NCI-H510A treated with DMSO at 0.1 percent for 48 hours (cell line): ENCODE results near the gene UMODL1.
"Not testable (repeated sequence)": the region's sequence is repeated elsewhere in the genome, so short reads cannot be mapped to it uniquely, and the experiment has no call there.

Source experiments
- DNase-seq: peaks from one replicate; lab custom pipeline; 2025; lab: John Stamatoyannopoulos, UW

The UMODL1 gene

DNA sequence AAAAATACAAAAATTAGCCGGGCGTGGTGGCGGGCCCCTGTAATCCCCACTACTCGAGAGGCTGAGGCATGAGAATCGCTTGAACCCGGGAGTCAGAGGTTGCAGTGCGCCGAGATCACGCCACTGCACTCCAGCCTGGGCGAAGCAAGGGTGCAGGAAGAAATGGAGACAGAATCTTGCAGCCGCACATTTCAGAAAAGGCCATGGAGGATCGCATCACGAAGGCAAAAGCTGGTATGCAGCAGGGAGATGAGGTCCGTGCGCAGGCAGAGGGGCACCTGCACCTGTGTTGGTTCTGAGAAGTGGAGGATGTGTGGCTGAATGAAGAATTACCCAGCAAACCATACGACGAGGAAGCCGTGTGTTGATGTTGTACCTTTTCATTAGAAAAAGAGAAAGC lies 94.8 kb downstream of the UMODL1 start:
- no peak for DNase-seq

DNA sequence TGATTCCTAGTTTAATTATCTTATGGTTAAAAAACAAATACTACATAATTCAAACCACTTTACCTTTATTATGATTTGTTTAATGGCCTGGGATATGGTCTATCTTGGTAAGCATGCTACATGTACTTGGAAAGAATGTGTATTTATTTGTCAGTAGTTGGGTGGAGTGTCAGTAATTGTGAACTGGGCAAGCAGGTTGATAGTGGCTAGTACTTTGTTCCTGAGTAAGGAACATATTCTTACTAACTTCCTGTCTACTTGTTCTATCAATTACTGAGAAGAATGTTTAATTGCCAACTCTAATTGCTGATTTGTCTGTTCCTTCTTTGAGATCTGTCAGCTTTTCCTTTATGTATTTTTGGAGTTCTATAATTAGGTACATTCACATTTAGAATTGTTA lies 98.6 kb downstream of the UMODL1 start:
- no peak for DNase-seq

DNA sequence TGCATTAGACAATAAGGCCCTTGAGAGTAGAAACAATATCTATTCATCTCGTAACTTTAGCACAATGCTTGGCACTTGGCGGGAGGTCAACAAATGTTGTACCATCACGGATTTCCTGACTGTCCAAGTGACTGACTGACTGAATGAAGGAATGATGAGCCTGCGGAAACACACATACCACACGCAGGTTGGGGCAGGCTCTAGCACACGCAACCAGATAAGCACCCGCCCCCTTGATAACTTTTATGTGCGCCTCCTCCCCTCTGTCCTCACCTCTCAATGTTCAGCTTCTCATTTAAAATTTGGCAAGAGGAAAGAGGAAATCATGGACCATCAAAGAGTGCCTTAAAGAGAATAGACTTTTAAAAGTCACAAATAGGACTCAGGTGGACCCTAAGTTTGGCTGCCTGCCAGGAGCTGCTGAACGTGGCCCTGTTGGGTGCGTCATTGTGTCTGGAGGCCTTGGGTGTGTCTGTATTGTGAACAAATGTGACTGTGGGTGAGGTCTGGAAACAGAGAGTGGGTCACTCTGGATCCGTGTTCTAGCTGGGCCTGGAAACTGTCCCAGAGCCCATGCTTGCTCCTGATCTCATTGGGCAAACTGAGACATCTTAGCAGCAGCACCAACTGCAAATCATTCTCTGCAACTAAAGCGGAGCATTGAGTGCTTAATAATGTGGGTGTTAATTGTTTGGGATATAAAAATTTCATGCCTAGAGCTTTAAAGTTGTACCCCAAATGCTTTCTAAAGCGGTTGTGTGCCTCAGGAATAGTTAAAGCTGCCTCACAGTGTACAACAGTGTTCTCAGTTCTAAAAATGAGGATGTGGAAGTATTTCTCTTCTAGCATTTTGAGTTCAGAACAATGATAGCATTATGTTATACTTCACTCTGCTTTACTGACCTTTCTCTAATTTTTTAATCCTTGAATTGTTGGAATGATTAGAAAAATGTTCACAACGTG lies 100.3 kb downstream of the UMODL1 start:
- no peak for DNase-seq

DNA sequence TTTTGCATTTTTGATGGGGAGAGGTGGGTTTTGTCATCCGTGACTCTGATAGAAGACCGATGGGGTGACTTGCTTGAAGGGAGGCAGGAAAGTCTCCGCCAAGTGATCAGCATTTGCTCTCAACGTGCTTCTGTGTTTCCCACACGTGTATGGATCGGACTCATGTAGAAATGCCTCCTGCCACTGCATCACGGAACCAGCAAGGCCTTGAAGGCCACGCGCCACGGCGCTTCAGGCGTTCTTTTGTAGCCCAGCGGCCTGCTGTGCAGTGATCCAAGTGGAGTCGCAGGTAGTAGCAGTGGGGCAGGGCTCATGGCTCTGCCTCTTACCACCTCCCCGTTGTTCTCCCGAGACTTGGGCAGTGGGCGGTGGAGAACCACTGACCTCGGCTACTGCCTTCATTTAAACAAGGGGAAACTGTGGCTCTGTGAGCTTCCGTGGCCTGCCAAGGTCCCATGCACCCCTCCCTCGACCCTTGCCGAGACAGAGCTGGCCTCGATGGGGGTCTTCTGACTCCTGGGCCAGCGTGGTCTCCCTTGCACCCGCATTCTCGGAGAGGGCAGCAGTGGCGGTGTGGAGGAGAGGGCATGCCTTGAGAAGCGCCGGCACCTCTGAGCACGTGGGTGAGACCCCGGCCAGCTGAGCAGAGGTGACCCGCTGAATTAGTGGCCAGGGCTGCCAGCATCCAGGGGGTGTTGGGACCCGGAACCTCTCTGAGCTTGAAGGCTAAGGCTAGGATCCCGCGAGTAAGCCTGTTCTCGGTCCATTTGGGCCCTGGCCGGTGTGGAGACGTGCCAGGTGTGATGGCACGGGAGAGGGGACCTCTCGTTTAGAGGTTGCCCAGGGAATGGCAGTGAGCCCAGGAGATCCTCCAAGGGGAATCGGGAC lies 101.7 kb downstream of the UMODL1 start:
- no peak for DNase-seq

DNA sequence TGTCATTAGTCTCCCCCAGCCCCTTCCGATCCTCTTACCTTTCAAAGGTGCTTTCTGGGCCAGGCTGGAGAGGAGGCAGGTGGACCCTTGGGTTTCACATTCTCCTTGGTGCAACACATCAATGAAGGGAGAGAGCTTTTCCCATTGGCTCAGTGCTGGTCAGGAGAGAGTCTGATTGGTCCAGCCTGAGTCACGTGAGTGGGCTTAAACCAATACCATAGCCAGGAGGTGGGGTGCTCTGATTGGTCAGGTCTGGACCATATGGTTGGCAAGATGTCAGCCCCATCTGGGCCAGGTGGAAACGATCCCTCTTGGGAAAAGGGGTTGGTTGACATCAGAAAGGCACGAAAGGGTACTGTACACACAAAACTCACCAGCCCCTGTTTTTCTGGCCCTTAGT lies 103.1 kb downstream of the UMODL1 start:
- no peak for DNase-seq

DNA sequence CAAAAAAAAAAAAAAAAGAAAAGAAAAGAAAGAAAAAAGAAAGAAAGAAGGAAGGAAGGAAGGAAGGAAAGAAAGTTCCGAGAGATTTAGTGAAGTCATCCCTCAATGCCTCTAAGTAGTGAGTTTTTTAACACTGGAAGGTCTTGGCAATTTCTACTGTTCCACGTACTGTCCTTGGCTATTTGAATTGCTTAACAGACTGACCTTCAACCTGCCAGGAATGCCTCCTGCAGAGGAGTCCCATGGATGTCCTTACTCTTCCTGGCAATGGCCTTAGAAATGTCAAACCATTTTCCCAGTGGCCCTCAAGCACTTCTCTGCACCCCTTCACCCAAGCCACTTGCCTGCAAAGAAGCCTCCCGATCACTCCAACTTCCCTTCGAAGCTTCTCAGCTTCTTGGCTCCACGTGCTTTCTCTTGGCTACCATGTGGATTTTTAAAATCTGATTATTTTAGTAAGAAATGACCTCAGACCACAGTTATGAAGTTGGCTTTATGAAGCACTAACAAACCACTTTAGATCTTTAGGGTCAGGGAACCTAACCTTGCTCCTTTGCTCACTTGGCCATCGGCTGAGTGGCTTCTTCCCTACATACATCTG lies 104.1 kb downstream of the UMODL1 start:
- DNase-seq = no peak

DNA sequence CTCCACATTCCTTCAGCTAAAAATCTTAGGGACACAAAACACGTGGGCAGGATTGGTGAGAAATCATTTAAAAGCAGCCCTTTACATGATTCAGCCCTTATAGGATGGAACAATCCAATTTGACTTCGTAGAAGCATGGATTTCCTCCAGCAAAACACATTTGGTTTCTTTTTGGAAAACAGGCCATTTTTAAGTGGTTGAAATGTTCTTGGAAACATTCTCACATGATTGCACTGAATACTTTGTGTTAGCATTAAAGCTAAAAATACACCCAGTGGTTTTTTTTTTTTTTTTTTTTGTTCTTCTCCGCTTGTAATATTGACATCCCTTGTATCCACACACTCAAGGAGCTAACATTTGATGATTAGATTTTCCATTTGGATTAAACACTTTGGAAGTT lies 105.7 kb downstream of the UMODL1 start:
- DNase-seq = no peak

DNA sequence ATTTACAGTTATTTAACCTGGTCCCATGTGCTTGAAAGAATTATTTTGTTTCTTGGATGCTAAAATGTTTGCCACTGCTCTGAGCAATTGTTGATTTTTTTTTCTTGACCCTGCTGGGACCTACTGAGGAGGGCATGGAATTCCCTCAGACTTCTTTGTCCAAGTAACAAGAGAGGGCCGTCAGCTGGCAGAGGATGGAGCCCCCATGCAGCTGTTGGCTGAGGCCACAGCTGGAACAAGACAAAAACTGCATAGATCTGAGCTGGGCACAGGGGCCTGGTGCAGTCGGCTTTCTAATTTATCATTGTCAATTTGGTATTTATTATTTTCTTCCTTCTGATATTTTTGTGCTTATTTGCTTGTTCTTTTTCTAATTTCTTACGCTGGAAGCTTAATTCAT lies 108.2 kb downstream of the UMODL1 start:
- DNase-seq = no peak

DNA sequence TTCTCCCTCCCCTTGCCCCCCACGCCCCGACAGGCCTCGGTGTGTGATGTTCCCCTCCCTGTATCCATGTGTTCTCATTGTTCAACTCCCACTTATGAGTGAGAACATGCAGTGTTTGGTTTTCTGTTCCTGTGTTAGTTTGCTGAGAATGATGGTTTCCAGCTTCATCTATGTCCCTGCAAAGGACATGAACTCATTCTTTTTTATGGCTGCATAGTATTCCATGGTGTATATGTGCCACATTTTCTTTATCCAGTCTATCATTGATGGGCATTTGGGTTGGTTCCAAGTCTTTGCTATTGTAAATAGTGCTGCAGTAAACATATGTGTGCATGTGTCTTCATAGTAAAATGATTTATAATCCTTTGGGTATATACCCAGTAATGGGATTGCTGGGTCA lies 108.9 kb downstream of the UMODL1 start:
- DNase-seq = not testable (repeated sequence)

DNA sequence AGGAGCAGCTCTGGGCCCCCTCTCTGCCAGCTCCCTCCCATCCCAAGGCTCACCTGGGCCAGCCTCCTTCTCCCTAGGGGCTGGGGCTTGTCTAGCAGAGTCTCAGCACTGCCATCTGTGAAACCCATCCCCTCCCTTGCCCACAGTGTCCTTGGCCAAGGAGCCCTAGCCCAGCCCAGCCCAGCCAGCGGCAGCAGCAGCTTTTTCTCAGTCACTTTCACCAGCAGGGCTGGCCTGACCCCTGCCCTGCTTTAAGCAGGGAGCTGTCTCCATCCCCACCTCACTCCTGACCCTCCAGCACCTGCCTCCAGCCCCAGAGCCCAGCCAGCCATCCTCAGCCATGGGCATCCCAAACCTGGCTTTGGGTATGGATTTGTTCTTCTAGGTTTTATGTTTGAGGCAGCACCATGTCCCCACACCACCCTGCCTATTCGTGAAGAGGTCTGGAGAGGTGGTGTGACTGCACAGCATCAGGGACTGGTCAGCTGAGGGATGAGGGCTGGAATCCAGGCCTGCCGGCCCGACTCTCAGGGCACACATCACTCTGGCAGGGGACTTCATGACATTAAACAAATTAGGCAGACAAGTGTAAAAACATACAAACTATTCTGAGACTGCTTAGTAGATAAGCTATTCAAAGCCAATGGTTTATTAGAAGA lies 111.7 kb downstream of the UMODL1 start:
- DNase-seq = no peak

DNA sequence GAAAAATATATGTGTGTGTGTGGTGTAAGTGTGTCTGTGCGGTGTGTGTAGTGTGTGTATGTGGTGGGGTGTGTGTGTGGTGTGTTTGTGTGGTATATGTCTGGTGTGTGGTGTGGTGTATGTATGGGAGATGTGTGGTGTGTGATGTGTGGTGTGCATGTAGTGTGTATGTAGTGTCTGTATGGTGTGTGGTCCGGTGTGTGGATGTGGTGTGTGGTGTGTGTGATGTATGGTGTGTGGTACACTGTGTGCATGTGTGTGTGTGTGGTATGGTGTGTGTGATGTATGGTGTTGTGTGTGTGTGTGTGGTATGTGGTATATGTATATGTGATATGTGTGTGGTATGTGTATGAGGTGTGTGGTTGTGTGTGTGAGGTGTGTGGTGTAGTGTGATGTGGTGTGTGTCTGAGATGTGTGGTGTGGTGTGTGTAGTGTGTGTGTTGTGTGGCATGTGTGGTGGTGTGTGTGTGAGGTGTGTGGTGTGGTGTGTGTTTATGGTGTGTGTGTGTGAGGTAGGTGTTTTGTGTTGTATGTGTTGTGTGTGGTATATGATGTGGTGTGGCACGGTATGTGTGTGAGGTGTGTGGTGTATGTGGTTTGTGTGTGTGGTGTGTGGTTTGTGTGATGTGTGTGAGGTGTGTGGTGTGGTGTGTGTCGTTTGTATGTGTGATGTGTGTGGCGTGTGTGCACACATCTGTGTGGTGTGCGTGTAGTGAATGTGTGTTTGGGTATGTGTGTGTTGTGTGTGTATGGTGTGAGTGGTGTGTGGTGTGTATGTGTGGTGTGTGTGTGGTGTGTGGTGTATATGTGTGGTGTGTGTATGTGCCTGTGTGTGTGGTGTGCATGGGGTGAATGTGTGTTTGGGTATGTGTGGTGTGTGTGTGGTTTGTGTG lies 112.5 kb downstream of the UMODL1 start:
- no peak for DNase-seq

DNA sequence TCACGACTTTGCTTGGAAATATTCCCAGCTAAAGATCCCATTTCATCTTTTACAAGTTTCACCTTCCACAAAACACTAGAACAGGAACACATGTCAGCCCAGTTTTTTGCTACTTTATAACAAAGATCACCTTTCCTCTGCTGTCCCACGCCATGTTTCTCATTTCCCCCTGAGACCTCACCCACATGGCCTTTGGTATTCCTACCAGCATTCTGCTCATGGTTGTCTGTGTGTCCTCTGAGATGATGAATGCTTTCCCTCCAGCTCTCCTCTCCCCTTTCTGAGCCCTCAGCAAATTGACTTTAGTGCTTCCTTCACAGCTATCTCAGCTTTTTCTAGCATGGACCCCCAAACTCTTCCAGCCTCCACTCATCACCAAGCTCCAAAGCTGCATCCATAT lies 115.5 kb downstream of the UMODL1 start:
- DNase-seq = no peak

DNA sequence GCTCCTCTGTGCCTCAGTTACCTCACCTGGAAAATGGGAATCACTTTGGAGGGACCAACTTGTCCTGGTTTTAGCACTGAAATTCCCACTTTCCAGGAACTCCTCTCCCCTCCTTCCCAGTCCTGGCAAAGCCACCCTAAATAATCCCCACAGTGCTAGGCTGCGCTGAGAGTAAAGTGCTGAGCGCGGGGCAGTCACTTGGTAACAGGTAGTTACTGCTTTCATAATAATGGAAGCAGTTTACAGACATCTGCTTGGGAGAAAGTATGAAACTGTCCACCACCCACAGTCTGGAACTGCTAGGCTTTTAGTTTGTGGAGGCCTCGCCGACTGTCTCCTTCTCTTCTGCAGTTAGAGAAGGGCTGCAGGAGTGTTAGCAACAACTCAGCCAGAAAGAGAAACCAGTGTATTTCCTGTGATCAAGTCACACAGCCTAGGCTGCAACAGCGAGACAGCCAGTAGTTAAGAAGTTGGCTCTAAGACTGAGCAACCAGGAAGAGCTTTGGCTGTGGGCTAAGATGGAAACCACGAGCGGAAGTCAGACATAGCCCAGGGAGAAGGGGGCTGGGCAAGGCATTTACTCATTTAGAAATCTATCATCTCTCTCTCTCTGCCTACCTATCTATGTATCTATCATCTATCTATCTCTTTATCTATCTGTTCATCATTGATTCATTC lies 117.0 kb downstream of the UMODL1 start:
- no peak for DNase-seq

DNA sequence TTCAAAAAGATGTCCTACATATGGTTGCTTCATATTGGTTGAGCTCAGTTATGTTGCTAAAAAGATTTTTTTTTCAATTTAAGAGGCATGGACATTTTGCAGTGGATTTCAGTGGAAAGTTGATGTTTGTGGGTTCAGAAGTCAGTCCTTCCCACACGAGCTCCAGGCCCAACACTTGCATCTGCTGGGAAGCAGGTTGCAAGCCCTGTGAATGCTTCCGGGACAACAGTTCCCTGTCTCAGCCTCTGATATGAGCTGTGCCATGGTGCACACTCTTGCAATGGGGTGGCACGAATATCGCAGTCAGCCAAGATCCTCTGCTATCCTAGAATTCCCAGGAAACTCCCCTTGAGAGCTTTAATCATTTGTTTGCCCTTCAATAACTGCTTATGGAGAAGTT lies 117.5 kb downstream of the UMODL1 start:
- no peak for DNase-seq

DNA sequence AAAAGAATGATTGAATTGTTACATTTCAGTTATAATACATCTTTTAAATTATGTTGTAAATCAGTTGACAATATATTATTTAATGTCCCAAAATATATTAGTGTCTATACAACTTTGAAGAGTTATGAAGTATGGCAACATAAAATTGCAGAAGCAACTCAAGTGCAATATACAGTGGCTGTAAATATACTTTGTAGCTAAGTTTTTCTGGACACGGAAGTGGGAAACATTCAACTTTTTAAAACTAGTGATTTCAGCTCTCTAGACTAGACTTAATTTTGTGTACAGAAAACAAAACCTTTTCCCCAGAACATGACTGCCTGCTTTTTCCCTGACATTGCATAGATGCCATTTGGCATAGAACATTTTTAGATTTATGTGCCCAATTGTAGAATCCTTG lies 118.3 kb downstream of the UMODL1 start:
- DNase-seq = no peak

DNA sequence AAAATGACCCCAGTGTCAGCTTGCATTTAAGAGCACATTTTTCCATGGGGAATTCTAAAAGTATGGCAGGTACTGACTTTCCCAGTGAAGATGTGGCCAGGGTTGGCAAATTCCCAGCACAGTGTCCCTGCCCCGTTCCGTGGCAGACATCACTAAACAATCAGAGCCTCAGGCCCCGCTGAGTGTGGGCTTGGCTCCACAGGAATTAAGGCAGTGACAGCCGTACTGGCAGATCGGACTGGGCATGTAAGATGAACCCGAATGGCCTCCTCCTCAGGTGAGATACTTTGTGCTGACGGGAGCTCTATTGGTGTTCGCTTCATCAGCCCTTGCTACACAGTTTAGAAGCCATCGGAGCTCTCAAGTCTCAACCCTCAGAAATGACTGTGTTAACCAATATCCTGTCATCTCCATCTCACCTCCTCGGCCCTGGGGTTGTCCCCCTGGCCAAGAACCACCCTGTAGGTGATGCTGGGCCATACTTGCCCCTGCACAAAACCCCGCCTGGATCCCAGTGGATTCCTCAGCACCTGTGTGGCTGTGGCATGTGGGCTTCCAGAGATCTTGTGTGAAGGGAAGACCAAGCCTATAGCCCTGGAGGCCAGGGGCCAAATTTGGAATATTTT lies 118.9 kb downstream of the UMODL1 start:
- no peak for DNase-seq

DNA sequence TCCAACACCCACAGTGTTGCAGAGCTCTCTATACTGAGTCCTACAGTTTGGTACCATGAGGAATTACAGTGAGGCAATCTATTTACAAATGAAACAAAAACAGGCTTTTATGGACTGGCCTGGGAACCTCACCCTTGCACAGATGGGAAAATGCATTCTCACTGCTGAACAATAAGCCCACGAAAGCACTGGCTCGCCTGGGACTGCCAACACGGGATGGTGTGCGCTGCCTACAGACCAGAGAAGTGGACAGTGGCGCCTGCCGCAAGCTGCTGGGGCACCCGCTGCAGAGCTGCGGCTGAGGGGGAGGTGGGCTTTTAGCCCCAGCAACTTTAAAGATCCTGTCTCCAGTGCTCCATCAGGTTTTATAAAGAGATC lies 119.4 kb downstream of the UMODL1 start:
- no peak for DNase-seq

DNA sequence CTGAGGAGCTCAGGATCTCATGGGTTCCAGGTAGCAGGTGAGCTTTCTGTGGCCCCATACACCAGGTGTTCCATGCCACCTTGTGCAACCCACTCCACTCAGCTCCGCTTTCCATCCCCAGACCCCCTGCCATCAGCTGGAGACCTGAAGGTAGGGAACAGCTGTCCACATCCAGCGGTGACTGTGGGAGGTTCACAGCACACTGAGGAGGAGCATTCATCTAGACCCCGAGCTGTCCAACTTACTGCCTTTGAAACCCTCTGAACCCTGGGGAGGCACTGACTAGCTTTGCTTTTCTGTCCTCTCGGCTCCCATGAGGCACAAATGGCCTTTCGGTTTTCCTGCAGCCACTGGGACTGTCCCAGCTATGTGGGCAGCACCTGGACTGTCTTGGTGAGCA lies 119.9 kb downstream of the UMODL1 start:
- no peak for DNase-seq

DNA sequence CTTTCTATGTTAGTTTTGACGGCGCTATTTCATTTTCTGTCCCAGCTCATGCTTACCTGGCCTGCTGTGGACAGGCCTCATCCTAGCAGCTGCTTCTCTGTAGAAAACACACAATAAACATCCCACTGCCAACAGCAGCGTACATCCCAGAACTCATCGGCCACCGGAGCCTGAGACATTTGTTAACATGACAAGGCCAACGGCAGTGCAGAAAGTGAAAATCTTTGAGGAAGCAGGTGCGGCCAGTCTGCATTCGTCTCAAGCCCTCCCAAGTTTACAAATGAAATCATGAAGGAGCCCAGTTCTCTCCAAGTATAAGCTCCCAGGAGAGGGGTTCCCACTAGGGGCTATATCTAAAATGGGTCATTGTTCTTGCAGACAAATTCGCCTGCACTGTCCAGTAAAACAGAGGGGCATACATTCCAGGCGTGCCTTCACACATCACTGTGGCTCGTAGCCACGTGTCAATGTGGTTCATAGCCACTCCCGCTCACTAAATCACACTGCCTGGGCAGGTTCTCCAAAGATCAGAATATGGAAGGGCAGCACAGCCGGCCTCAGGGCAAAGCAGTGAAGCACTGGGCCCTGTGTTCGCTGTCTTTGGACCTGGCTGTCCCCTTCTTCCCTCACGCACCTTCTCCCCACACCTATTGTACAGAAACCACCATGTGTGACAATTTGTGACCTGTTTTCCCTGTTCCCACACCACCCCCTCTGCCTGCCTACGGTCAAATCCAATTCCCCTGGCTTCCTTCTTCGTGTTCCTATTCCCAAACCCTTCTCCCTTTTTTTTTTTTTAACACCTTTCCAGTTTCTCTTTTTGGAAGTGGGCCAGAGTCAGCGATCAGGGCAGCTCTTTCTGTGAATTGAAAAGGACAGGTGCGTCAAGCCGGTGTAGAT lies 120.8 kb downstream of the UMODL1 start:
- no peak for DNase-seq
